ENCODE results near the gene UPF3B. TPM values are rescaled to one million over a fixed set of nuclear protein-coding genes. Genes with fewer than 3 reads are reported as not detected.
"Not testable (repeated sequence)": the region's sequence is repeated elsewhere in the genome, so short reads cannot be mapped to it uniquely, and the experiment has no call there.

Gene UPF3B
- polyA plus RNA-seq, 1 donor from 2014 or later: 12.4 TPM

DNA sequence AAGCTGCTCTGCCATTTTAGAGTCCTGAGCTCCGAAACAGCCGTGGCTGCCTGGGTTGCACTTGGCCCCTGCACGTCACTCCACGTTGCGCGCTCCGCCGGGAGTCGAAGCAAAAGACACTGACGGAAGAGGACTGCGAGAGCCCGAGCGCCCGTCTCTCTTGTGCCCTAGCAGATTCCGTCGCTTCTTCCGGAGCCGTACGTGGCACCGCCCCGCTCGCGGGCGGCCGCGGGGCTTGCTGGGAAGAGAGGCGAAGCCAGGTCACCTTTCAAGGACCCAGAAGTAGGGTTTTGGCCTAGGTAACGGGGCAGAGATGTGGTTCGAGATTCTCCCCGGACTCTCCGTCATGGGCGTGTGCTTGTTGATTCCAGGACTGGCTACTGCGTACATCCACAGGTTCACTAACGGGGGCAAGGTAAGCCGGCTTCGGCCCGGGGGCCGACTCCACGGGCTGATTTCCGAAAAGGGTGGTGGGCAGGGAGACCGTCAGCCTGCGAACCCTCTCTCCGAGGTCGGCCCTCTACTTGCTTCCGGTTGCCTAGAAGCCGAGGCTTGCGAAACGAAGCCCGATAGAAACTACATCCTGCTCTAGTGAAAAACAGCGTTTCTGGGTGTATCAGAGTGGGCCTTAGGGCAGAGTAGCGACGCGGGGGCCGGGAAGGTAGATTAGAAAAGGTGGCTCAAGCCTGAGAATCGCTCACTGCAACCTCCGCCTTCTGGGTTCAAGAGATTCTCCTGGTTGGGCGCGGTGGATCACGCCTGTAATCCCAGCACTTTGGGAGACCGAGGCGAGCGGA lies 19.0 kb upstream of the UPF3B start, which contains the start of the genes NDUFA1 and RNF113A:
Gene NDUFA1, plus strand, starts transcription at position 234 of the 797 bp plus-strand sequence. Its CDS starts 80 bp downstream, at position 314.
Gene RNF113A, minus strand, starts transcription at position 135 of the 797 bp plus-strand sequence. Its CDS starts 120 bp downstream, at position 15.
- peak within 1 kb of the TSS; percentile 96 to 98 (median 97) for H3K4me3 Mint-ChIP-seq
- peaks cover 0 to 1% (median 0%) of the 10 kb centered on the region in 3 donors for H3K9me3 Mint-ChIP-seq
- H3K27me3 Mint-ChIP-seq: no peaks in the 10 kb centered on the region
- H3K36me3 Mint-ChIP-seq: peaks cover 1% of the 10 kb centered on the region
- H3K27ac Mint-ChIP-seq: peak within 1 kb of the TSS; percentile 95 to 99 (median 99)
- peaks cover 6 to 22% (median 7%) of the 10 kb centered on the region in 3 donors for H3K4me1 Mint-ChIP-seq

DNA sequence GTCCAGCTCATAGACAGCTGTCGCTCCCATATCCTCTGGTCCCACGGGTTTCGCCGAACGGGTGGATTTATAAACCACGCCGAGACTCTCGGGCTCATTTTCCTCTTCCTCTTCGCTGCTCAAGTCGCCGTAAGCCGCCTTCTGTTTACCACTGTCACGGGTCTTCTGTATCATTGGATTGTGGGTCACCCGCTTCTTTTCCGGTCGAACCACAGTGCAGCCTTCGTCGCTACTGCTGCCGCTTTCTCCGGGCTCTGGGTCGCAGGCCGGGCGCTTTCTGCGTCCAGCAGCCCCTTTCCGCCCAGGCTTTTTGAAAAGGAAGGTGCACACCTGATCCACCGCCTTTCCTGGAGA lies 18.5 kb upstream of the UPF3B start:
- Mint-ChIP-seq H3K27ac (peak overlapping the region; percentile 95 to 99 (median 99)), H3K27me3 (no peaks in the 10 kb centered on the region), H3K9me3 (peaks cover 0 to 1% (median 0%) of the 10 kb centered on the region in 3 donors), H3K4me1 (peaks cover 6 to 22% (median 7%) of the 10 kb centered on the region in 3 donors), H3K4me3 (peak overlapping the region; percentile 96 to 98 (median 97)), H3K36me3 (peaks cover 1% of the 10 kb centered on the region)

DNA sequence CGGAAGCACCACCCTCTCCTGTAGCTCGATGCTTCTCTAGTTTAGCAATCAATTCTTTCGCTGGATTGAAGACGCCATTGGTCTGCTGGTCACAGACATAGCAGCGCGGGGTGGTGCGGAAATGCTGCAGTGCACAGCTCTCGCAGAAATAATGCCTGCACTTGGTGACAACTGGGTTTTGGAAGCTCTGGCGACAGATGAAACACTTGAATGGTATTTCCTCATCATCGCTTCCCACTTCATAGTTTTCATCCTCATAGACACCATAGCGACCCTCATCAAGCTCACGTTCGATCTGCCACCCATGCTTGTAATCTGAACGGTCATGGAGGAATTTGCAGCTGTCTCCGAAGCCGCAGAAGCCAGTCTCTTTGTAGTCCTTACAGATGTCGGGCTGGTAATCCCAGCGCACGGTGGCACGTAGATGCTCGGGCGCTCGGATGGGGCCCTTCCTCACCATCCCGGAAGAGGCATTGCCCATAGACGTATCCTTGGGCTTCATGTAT lies 17.9 kb upstream of the UPF3B start:
- Mint-ChIP-seq H3K9me3 (peaks cover 0 to 1% (median 0%) of the 10 kb centered on the region in 3 donors), H3K27ac (peak overlapping the region; percentile 95 to 99 (median 99)), H3K36me3 (peaks cover 1% of the 10 kb centered on the region), H3K4me1 (peaks cover 6 to 22% (median 7%) of the 10 kb centered on the region in 3 donors), H3K4me3 (peak overlapping the region; percentile 96 to 98 (median 97)), H3K27me3 (no peaks in the 10 kb centered on the region)

DNA sequence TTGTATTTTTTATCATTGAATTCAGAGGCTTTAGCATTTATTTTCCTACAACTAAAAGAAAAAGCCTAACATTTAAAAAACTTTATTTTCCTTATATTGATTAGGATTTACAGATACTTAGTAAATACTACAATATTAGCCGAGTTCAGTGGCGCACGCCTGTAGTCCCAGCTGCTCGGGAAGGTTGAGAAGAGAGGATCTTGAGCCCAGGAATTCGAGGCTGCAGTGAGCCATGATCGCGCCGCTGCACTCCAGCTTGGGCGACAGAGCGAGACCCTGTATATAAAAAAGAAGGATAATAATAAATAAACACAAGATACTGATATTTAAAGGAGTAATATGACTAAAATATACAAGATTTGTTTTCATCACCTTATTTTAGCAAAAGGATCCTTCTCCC lies 681 bp upstream of the UPF3B start:
- peaks cover 9 to 13% (median 10%) of the 10 kb centered on the region in 3 donors for H3K4me1 Mint-ChIP-seq
- no peaks in the 10 kb centered on the region for H3K27me3 Mint-ChIP-seq
- peak overlapping the region; percentile 98 to 99 (median 98) for H3K4me3 Mint-ChIP-seq
- H3K36me3 Mint-ChIP-seq: no peaks in the 10 kb centered on the region
- no peaks in the 10 kb centered on the region for H3K9me3 Mint-ChIP-seq
- H3K27ac Mint-ChIP-seq: peak overlapping the region; percentile 92 to 99 (median 99)

DNA sequence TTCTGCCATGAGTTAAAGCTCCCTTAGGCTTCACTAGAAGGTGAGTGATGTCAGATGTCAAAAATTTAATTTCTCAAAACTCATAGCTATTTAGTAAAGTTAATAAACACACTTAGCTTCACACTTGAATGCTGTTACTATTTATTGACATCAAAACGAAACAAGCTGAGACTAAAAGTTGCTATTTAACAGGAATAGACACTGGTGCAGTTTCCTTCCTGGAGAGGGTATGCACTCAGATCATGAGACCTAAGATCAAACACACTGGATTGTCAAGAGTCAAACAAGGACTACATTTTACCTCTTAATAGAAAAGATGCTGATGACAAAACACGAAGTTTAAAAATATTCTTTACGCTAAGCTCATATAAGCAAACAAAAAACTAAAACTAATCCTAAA lies 18.9 kb downstream of the UPF3B start:
- no peaks in the 10 kb centered on the region for H3K9me3 Mint-ChIP-seq
- no peaks in the 10 kb centered on the region for H3K27me3 Mint-ChIP-seq
- no peak overlapping the region for H3K4me3 Mint-ChIP-seq
- H3K4me1 Mint-ChIP-seq: peaks cover 0 to 3% (median 3%) of the 10 kb centered on the region in 3 donors
- H3K27ac Mint-ChIP-seq: no peak overlapping the region
- H3K36me3 Mint-ChIP-seq: no peaks in the 10 kb centered on the region

DNA sequence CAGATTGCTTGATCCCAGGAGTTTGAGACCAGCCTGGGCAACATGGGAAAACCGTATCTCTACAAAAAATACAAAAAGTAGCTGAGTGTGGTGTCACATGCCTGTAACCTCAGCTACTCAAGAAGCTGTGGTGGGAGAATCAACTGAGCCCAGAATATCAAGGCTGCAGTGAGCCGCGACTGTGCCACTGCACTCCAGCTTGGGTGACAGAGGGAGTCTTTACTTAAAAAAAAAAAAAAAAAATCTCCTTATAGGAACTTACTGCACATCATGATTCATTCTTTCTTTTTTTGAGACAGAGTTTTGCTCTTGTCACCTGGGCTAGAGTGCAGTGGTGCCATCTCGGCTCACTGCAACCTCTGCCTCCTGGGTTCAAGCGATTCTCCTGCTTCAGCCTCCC lies 24.3 kb downstream of the UPF3B start:
- H3K27ac Mint-ChIP-seq: no peak overlapping the region
- peaks cover 2 to 3% (median 3%) of the 10 kb centered on the region in 3 donors for H3K4me1 Mint-ChIP-seq
- H3K9me3 Mint-ChIP-seq: no peaks in the 10 kb centered on the region
- H3K4me3 Mint-ChIP-seq: no peak overlapping the region
- no peaks in the 10 kb centered on the region for H3K36me3 Mint-ChIP-seq
- H3K27me3 Mint-ChIP-seq: no peaks in the 10 kb centered on the region

DNA sequence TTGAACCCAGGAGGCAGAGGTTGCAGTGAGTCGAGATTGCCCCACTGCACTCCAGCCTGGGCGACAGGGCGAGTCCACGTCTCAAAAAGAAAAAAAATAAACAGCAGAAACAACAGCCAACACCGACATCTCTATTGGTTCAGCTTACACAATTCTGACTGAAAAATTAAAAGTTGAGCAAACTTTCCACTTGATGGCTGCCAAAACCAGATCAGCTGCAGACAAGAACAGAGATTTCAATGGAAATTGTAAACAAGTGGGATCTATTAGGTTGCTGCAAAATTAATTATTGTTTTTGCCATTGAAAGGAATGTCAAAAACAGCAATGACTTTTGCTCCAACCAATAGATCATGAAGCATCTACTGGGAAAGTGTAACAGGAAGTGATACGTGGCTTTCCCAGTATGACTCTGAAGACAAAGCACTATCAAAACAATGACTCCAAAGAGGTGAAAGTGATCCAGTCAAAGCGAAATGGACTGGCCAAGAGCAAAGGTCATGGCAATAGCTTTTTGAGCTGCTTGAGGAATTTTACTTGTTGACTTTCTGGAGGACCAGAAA lies 26.3 kb downstream of the UPF3B start:
- H3K4me3 Mint-ChIP-seq: no peak overlapping the region
- H3K27ac Mint-ChIP-seq: no peak overlapping the region
- no peaks in the 10 kb centered on the region for H3K9me3 Mint-ChIP-seq
- peaks cover 9 to 11% (median 11%) of the 10 kb centered on the region in 3 donors for H3K4me1 Mint-ChIP-seq
- no peaks in the 10 kb centered on the region for H3K27me3 Mint-ChIP-seq
- no peaks in the 10 kb centered on the region for H3K36me3 Mint-ChIP-seq

DNA sequence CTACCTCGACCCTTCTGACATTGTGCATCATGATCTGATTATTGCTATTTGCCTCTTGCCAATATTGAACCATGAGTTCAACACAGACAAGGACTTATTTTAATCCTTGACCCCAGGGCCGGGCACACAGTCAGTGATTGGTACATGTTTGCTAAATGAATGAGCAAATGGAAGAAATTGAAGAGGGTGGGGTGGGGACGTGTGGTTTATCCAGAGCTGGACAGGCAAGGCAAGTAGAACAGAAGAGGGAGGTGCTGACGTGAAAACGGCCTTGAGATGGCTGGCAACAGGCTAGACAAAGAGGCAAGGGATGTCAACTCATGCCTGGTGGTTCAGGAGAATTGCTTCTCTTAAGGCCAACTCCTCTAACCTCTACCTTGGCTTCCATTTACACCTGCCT lies 28.5 kb downstream of the UPF3B start:
- Mint-ChIP-seq H3K4me1 (peaks cover 9 to 15% (median 11%) of the 10 kb centered on the region in 3 donors), H3K27ac (peak overlapping the region in 1 of 3 donors; percentile 69)
- H3K9me3 Mint-ChIP-seq, H3K27me3 Mint-ChIP-seq, H3K4me3 Mint-ChIP-seq, H3K36me3 Mint-ChIP-seq: not testable (repeated sequence)

DNA sequence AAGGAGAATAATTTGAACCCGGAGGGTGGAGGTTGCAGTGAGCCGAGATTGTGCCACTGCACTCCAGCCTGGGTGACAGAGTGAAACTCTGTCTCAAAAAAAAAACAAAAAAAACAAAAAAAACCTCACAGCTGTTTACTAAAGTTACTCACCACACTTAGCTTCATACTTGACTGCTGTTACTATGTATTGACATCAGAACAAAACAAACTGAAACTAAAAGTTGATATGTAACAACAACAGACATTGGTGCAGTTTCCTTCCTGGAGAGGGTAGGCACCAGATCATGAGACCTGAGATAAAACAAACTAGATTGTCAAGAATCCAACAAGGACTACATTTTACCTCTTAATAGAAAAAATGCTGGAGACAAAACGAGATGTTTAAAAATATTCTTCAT lies 31.1 kb downstream of the UPF3B start:
- Mint-ChIP-seq H3K27ac (peak overlapping the region; percentile 34 to 94 (median 92)), H3K4me3 (peak overlapping the region; percentile 1 to 67 (median 54)), H3K4me1 (peaks cover 10 to 15% (median 14%) of the 10 kb centered on the region in 3 donors)
- H3K27me3 Mint-ChIP-seq, H3K9me3 Mint-ChIP-seq, H3K36me3 Mint-ChIP-seq: not testable (repeated sequence)

DNA sequence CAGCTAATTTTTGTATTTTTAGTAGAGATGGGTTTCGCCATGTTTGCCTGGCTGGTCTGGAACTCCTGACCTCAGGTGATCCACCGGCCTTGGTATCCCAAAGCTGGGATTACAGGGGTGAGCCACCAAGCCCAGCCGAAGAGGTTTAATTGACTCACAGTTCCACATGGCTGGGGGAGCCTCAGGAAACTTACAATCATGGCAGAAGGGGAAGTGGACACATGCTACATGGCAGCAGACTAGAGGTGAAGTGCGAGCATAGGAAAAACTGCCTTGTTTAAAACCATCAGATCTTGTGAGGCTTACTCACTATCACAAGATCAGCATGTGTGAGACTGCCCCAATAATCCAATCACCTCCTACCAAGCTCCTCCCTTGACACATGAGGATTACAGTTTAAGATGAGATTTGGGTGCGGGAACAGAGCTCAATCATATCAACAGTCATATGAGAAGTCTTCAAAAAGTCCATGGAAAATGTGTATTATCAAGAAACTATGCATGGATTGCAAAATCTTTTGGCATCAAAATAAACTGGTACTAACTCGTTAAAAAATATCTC lies 35.6 kb downstream of the UPF3B start:
- H3K36me3 Mint-ChIP-seq: no peaks in the 10 kb centered on the region
- H3K27me3 Mint-ChIP-seq: peaks cover 3% of the 10 kb centered on the region
- no peaks in the 10 kb centered on the region for H3K9me3 Mint-ChIP-seq
- H3K27ac Mint-ChIP-seq: peak overlapping the region; percentile 2 to 90 (median 61)
- peaks cover 9 to 10% (median 10%) of the 10 kb centered on the region in 3 donors for H3K4me1 Mint-ChIP-seq
- no peak overlapping the region for H3K4me3 Mint-ChIP-seq

DNA sequence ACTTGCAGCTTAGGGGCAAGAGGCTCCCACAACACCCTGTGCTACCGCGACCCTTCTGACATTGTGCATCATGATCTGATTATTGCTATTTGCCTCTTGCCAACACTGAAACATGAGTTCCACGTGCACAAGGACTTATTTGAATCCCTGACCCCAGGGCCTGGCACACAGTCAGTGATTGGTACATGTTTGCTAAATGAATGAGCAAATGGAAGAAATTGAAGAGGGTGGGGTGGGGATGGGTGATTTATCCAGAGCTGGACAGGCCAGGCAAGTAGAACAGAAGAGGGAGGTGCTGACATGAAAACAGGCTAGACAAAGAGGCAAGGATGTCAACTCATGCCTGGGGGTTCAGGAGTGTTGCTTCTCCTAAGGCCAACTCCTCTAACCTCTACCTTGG lies 36.5 kb downstream of the UPF3B start:
- H3K27ac Mint-ChIP-seq: no peak overlapping the region
- no peaks in the 10 kb centered on the region for H3K9me3 Mint-ChIP-seq
- H3K4me1 Mint-ChIP-seq: peaks cover 3 to 4% (median 4%) of the 10 kb centered on the region in 3 donors
- peaks cover 3% of the 10 kb centered on the region for H3K27me3 Mint-ChIP-seq
- no peak overlapping the region for H3K4me3 Mint-ChIP-seq
- no peaks in the 10 kb centered on the region for H3K36me3 Mint-ChIP-seq

DNA sequence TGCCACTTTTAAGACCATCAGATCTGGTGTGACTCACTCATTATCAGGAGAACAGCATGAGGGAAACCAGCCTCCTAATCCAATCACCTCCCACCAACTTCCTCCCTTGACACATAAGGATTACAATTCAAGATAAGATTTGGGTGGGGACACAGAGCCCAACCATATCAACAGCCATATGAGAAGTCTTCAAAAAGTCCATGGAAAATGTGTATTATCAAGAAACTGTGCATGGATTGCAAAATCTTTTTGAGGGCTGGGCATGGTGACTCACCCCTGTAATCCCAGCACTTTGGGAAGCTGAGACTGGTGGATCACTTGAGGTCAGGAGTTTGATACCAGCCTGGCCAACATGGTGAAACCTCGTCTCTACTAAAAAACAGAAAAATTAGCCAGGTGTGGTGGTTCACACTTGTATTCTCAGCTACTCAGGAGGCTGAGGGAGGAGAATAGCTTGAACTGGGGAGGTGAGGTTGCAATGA lies 43.5 kb downstream of the UPF3B start:
- Mint-ChIP-seq H3K27ac (no peak overlapping the region), H3K4me1 (peaks cover 0 to 2% (median 0%) of the 10 kb centered on the region in 3 donors), H3K4me3 (no peak overlapping the region), H3K9me3 (no peaks in the 10 kb centered on the region), H3K27me3 (peaks cover 5% of the 10 kb centered on the region), H3K36me3 (peaks cover 2% of the 10 kb centered on the region)

DNA sequence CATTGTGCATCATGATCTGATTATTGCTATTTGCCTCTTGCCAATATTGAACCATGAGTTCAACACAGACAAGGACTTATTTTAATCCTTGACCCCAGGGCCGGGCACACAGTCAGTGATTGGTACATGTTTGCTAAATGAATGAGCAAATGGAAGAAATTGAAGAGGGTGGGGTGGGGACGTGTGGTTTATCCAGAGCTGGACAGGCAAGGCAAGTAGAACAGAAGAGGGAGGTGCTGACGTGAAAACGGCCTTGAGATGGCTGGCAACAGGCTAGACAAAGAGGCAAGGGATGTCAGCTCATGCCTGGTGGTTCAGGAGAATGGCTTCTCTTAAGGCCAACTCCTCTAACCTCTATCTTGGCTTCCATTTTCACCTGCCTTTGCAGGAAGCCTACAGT lies 44.3 kb downstream of the UPF3B start:
- not testable (repeated sequence) for H3K27me3 Mint-ChIP-seq, H3K4me1 Mint-ChIP-seq

DNA sequence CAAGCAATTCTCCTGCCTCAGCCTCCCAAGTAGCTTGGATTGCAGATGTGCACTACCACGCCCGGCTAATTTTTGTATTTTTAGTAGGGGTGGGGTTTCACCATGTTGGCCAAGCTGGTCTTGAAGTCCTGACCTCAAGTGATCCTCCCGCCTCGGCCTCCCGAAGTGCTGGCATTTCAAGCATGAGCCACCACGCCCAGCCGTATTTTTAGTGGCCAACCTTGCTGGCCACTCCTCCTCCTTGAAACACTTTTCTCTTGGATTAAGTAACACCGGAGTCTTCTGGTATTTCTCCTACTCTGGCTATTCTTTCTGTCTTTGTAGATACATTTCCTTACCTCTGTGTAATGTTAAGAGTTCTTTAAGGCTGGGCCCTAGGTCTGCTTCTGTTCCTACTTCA lies 50.2 kb downstream of the UPF3B start:
- no peaks in the 10 kb centered on the region for H3K27me3 Mint-ChIP-seq
- H3K36me3 Mint-ChIP-seq: peaks cover 4% of the 10 kb centered on the region
- H3K9me3 Mint-ChIP-seq: no peaks in the 10 kb centered on the region
- H3K27ac Mint-ChIP-seq: peak overlapping the region in 1 of 3 donors; percentile 28
- no peaks in the 10 kb centered on the region for H3K4me1 Mint-ChIP-seq
- no peak overlapping the region for H3K4me3 Mint-ChIP-seq

More for the DNA sequence above, 44.3 kb downstream of the UPF3B start:
- H3K36me3 Mint-ChIP-seq, H3K27ac Mint-ChIP-seq, H3K4me3 Mint-ChIP-seq, H3K9me3 Mint-ChIP-seq: not testable (repeated sequence)
